ENCODE data around the gene SYNE2. TPM values are rescaled to one million over a fixed set of nuclear protein-coding genes. Genes with fewer than 3 reads are reported as not detected.
A peak's percentile ranks its signal among the peaks of the same experiment; 100 is the strongest.

Gene SYNE2
- total RNA-seq, 1 experiment from 2014 or later, result 37.5 TPM

DNA sequence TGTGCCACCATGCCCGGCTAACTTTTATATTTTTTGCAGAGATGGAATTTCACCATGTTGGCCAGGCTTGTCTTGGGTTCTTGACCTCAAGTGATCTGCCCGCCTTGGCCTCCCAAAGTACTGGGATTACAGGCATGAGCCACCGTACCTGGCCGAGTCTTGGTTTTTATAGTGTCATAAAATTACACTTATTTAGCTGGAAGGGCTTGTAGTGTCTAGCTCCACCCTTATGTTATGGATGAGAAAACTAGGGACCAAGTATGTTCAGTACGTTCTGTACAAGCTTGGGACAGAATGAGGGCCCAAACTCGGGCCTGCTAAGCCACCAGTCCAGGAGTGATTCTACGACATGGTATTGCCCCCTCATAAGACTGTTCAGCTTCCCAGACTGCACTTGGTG lies 35.1 kb downstream of the SYNE2 start:
- TF ChIP-seq, protein P1, sequence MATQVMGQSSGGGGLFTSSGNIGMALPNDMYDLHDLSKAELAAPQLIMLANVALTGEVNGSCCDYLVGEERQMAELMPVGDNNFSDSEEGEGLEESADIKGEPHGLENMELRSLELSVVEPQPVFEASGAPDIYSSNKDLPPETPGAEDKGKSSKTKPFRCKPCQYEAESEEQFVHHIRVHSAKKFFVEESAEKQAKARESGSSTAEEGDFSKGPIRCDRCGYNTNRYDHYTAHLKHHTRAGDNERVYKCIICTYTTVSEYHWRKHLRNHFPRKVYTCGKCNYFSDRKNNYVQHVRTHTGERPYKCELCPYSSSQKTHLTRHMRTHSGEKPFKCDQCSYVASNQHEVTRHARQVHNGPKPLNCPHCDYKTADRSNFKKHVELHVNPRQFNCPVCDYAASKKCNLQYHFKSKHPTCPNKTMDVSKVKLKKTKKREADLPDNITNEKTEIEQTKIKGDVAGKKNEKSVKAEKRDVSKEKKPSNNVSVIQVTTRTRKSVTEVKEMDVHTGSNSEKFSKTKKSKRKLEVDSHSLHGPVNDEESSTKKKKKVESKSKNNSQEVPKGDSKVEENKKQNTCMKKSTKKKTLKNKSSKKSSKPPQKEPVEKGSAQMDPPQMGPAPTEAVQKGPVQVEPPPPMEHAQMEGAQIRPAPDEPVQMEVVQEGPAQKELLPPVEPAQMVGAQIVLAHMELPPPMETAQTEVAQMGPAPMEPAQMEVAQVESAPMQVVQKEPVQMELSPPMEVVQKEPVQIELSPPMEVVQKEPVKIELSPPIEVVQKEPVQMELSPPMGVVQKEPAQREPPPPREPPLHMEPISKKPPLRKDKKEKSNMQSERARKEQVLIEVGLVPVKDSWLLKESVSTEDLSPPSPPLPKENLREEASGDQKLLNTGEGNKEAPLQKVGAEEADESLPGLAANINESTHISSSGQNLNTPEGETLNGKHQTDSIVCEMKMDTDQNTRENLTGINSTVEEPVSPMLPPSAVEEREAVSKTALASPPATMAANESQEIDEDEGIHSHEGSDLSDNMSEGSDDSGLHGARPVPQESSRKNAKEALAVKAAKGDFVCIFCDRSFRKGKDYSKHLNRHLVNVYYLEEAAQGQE (IDR thresholded peaks at IDR 0.05; ENCODE audit: insufficient read depth in 1 of 2, low read depth in 2 of 2, low read length in 1 of 2), result no peak
- Histone ChIP-seq H3K27ac (ENCODE audit: low read length) (no peak overlapping the region), H3K4me1 (ENCODE audit: control insufficient read depth, insufficient read depth, low read length) (peaks cover 20% of the 10 kb centered on the region), H3K27me3 (ENCODE audit: control insufficient read depth, insufficient read depth, low read length) (no peaks in the 10 kb centered on the region), H3K4me3 (ENCODE audit: low read depth in 2 of 2, low read length in 2 of 2) (no peak overlapping the region), H3K9me3 (ENCODE audit: control insufficient read depth, insufficient read depth, low read depth, low read length) (no peaks in the 10 kb centered on the region), H3K36me3 (ENCODE audit: control insufficient read depth, insufficient read depth, low read length) (no peaks in the 10 kb centered on the region)
- intact Hi-C loops (cut with micrococcal nuclease; ENCODE audit: unreplicated experiment) (no loop called here), in situ Hi-C loops (cut with HindIII; ENCODE audit: low pct_unique_long_range_greater_than_20kb, low sequenced_read_pairs) (no loop called here)
- no TSS peak for BruUV-seq (replicated peaks)
- CTCF ChIA-PET, result no interaction called here
- DNase-seq (ENCODE audit: low read depth, low spot score) (no peak), ATAC-seq (no peak)
- POLR2A ChIA-PET, result no interaction called here

DNA sequence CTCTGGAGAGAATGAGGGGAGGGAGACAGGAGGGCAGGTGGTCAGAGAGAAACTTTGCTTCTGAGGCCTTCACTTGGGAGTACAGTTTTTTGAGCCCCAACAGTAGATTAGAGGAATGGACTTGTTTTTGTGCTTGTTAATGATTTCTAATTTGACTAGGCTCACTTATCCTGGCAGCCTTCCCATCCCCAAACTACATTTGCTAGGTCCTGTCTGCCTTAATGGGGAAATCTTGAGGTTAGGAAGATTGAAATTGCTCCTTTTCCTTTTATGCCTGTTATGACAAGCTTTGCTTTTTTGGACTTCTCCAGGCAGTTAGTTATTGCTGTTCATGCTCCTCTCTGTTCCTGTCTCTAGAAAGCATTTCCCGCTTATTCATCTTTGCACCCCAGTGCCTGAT lies 37.7 kb downstream of the SYNE2 start:
- no peak overlapping the region for H3K4me3 ChIP-seq (ENCODE audit: low read depth in 2 of 2, low read length in 2 of 2)
- no peak for TF ChIP-seq SIN3A (IDR thresholded peaks at IDR 0.05; ENCODE audit: borderline replicate concordance, insufficient read depth, low read depth, low read length)
- TF ChIP-seq TCF7L2 (IDR thresholded peaks at IDR 0.05; ENCODE audit: low read depth, low read length), result no peak
- TF ChIP-seq, protein P2, sequence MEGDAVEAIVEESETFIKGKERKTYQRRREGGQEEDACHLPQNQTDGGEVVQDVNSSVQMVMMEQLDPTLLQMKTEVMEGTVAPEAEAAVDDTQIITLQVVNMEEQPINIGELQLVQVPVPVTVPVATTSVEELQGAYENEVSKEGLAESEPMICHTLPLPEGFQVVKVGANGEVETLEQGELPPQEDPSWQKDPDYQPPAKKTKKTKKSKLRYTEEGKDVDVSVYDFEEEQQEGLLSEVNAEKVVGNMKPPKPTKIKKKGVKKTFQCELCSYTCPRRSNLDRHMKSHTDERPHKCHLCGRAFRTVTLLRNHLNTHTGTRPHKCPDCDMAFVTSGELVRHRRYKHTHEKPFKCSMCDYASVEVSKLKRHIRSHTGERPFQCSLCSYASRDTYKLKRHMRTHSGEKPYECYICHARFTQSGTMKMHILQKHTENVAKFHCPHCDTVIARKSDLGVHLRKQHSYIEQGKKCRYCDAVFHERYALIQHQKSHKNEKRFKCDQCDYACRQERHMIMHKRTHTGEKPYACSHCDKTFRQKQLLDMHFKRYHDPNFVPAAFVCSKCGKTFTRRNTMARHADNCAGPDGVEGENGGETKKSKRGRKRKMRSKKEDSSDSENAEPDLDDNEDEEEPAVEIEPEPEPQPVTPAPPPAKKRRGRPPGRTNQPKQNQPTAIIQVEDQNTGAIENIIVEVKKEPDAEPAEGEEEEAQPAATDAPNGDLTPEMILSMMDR (IDR thresholded peaks at IDR 0.05), result no peak
- TF ChIP-seq POLR2AphosphoS5 (IDR thresholded peaks at IDR 0.05; ENCODE audit: low read depth, low read length), result no peak
- TF ChIP-seq, protein P1 (IDR thresholded peaks at IDR 0.05; ENCODE audit: insufficient read depth in 1 of 2, low read depth in 2 of 2, low read length in 1 of 2), result no peak
- no peaks in the 10 kb centered on the region for H3K9me3 ChIP-seq (ENCODE audit: control insufficient read depth, insufficient read depth, low read depth, low read length)
- H3K27ac ChIP-seq (ENCODE audit: low read length), result 0 out of 2 replicates have a peak overlapping the region, but pooled peaks have one; percentile 12
- ChIA-PET POLR2A (no interaction called here), CTCF (no interaction called here)
- peaks cover 43% of the 10 kb centered on the region for H3K4me1 ChIP-seq (ENCODE audit: control insufficient read depth, insufficient read depth, low read length)
- no peaks in the 10 kb centered on the region for H3K36me3 ChIP-seq (ENCODE audit: control insufficient read depth, insufficient read depth, low read length)
- BruUV-seq (replicated peaks), result no TSS peak
- intact Hi-C loops (cut with micrococcal nuclease; ENCODE audit: unreplicated experiment), result no loop called here
- no peak for DNase-seq (ENCODE audit: low read depth, low spot score)
- ATAC-seq, result no peak
- no peaks in the 10 kb centered on the region for H3K27me3 ChIP-seq (ENCODE audit: control insufficient read depth, insufficient read depth, low read length)
- in situ Hi-C loops (cut with HindIII; ENCODE audit: low pct_unique_long_range_greater_than_20kb, low sequenced_read_pairs), result no loop called here

Measured in Panc1 (cell line).